ENCODE measurements around the gene PSG3. TPM values are rescaled to one million over a fixed set of nuclear protein-coding genes. Genes with fewer than 3 reads are reported as not detected.
"Not testable (repeated sequence)": the region's sequence is repeated elsewhere in the genome, so short reads cannot be mapped to it uniquely, and the experiment has no call there.

PSG3 gene
- total RNA-seq, 1 donor from 2014 or later: not detected

DNA sequence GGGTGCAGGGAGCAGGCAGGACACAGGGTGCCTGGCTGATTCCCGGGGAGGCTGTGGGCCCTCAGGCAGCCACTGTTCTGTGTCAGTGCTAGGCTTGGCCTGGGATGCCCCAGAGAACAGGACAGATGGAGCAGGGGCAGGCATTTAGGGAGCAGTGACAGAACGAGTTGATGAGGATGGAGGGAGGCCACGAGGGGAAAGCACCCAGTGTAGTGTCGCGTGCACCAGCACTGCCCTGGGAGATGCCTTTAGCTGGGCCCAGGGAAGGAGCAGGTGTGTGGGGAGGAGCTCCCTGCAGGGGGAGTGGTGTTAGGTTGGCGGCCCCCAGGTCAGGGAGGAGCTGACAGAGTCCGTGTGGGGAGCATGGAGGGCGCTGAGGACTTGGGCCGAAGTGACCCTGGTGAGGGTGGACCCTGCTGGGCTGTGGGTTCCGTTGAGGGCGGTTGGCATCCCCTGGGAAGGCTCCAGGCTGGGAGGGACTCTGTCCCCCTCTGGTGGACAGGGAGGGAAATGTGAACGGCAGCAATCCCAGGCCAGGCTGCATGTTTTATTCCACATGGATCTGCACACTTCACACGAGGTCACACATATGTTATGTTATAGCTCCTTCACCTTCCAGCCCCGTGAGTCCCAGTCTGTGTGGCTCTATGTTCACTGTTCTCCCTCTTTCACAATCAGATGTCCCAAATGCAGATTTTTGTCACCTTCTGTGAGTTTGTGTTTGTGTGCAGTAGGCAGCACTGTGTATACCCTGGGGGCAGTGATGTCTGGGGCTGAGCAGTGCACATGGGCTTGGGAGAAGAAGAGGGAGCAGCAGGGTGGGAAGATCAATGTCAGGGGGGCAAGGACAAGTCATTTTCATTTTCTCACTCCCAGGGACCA, 1.7 kb upstream of the PSG3 start:
- not testable (repeated sequence) for H3K36me3 Mint-ChIP-seq (ENCODE audit: low read depth, unreplicated experiment); H3K9me3 Mint-ChIP-seq (ENCODE audit: unreplicated experiment); H3K27me3 Mint-ChIP-seq (ENCODE audit: unreplicated experiment); H3K4me1 Mint-ChIP-seq (ENCODE audit: unreplicated experiment); H3K4me3 Mint-ChIP-seq (ENCODE audit: unreplicated experiment); H3K27ac Mint-ChIP-seq (ENCODE audit: unreplicated experiment)
- TF ChIP-seq, protein P1, sequence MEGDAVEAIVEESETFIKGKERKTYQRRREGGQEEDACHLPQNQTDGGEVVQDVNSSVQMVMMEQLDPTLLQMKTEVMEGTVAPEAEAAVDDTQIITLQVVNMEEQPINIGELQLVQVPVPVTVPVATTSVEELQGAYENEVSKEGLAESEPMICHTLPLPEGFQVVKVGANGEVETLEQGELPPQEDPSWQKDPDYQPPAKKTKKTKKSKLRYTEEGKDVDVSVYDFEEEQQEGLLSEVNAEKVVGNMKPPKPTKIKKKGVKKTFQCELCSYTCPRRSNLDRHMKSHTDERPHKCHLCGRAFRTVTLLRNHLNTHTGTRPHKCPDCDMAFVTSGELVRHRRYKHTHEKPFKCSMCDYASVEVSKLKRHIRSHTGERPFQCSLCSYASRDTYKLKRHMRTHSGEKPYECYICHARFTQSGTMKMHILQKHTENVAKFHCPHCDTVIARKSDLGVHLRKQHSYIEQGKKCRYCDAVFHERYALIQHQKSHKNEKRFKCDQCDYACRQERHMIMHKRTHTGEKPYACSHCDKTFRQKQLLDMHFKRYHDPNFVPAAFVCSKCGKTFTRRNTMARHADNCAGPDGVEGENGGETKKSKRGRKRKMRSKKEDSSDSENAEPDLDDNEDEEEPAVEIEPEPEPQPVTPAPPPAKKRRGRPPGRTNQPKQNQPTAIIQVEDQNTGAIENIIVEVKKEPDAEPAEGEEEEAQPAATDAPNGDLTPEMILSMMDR (IDR thresholded peaks at IDR 0.05; ENCODE audit: unreplicated experiment): peak; percentile 59
- peak; percentile 64 for DNase-seq (ENCODE audit: low spot score)

DNA sequence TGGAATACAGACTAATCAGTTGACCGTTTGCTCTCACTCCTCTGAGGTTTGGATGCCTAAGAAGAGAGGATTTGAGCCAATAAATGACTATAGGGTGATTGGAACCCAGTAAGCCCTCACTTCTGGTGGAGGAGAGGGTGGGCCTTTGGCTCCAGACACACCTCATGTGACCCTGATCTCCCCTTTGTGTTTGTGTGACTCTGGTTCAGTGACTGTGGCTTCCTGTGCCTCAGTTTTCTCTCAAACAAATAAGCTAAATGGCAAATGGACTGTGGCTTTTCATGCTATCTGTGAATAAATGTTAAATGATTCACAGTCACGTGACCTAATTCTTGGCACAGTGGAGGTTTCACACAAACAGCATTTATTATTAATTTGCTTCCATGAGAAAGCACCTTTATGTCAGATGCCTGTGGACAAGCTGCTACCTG, 2.7 kb downstream of the PSG3 start:
- H3K4me3 Mint-ChIP-seq (ENCODE audit: unreplicated experiment); H3K27me3 Mint-ChIP-seq (ENCODE audit: unreplicated experiment); H3K27ac Mint-ChIP-seq (ENCODE audit: unreplicated experiment); H3K36me3 Mint-ChIP-seq (ENCODE audit: low read depth, unreplicated experiment); H3K4me1 Mint-ChIP-seq (ENCODE audit: unreplicated experiment); DNase-seq (ENCODE audit: low spot score); H3K9me3 Mint-ChIP-seq (ENCODE audit: unreplicated experiment): not testable (repeated sequence)

DNA sequence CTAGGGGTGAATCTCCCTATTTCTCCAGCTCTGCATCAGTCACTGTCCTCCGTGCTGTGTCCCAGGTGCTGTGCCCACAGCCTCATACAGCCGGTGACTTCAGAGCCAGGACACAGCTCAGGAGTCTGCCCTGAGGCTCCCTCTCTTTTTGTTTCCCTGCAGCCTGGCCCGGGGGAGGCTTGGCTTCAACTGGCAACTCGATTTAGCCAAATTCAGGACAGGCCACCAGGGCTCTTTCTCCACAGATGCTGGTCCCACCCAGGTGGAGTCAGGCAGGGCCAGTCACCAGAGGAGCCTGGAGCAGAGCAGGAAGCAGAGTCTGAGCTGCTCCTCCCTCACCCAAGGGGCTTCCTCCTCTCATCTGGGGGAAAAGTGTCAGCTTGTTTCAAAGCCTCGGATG, 11.9 kb downstream of the PSG3 start:
- not testable (repeated sequence) for H3K36me3 Mint-ChIP-seq (ENCODE audit: low read depth, unreplicated experiment); H3K27me3 Mint-ChIP-seq (ENCODE audit: unreplicated experiment); H3K27ac Mint-ChIP-seq (ENCODE audit: unreplicated experiment); H3K9me3 Mint-ChIP-seq (ENCODE audit: unreplicated experiment); H3K4me1 Mint-ChIP-seq (ENCODE audit: unreplicated experiment); H3K4me3 Mint-ChIP-seq (ENCODE audit: unreplicated experiment); DNase-seq (ENCODE audit: low spot score)

DNA sequence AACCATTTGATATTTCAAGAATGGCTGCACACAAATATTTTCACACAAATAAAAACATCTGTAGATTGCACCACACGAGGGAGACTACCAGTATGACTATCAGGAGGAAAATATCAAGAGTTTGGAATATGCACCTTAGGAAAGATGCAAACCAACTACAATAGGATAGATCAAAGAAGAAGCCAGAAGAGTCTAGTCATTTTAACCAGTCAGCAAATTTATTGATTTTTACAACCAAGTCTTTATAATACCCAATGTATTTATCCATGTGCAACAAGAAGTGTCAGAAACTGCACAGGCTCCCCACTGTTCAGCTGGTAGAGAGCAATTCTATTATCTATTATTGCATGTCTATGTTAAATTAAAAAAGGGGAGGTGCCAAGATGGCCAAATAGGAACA, 26.3 kb downstream of the PSG3 start:
- not testable (repeated sequence) for H3K4me3 Mint-ChIP-seq (ENCODE audit: unreplicated experiment); H3K27ac Mint-ChIP-seq (ENCODE audit: unreplicated experiment); H3K27me3 Mint-ChIP-seq (ENCODE audit: unreplicated experiment); H3K9me3 Mint-ChIP-seq (ENCODE audit: unreplicated experiment); H3K36me3 Mint-ChIP-seq (ENCODE audit: low read depth, unreplicated experiment); DNase-seq (ENCODE audit: low spot score); H3K4me1 Mint-ChIP-seq (ENCODE audit: unreplicated experiment)

DNA sequence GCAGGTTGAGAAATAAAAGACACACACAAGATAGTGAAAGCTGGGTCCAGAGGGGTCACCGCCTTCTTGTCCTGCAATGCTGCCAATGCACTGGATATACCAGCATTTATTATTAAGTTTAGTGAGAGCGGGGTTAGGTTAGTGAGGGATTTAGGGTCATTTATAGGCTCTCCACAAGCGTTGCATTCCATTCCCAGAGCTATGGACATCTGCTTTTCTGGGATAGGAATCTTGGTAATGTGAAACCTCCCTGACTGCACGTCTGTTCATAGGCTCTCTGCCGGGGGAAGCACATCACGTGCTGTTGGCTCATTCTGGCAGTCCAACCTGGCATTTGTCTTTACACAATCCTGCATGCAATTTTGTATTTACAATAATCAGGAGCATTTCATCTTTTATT, 27.5 kb downstream of the PSG3 start:
- H3K27me3 Mint-ChIP-seq (ENCODE audit: unreplicated experiment); H3K36me3 Mint-ChIP-seq (ENCODE audit: low read depth, unreplicated experiment); DNase-seq (ENCODE audit: low spot score); H3K4me3 Mint-ChIP-seq (ENCODE audit: unreplicated experiment); H3K9me3 Mint-ChIP-seq (ENCODE audit: unreplicated experiment); H3K4me1 Mint-ChIP-seq (ENCODE audit: unreplicated experiment); H3K27ac Mint-ChIP-seq (ENCODE audit: unreplicated experiment): not testable (repeated sequence)

DNA sequence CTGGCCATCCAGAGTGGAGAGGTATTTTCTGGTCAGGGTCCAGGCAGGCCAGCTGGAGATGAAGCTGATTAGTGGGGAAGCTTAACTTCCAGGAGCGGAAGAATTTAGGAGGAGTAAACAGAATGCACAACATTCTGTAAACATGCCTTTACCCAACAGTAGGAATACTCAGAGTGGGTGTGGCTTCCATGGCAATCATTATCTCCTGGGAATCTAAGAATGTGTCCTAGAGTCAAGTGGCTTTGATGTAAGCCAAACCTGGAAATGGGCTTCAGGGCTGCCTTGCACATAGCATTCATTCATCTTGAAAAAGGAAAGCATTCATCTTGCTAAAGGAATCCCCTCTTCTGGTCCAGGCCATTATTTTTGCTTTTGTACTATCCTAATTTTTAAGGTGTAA, 29.3 kb downstream of the PSG3 start:
- not testable (repeated sequence) for DNase-seq (ENCODE audit: low spot score); H3K4me1 Mint-ChIP-seq (ENCODE audit: unreplicated experiment); H3K9me3 Mint-ChIP-seq (ENCODE audit: unreplicated experiment); H3K27ac Mint-ChIP-seq (ENCODE audit: unreplicated experiment); H3K27me3 Mint-ChIP-seq (ENCODE audit: unreplicated experiment); H3K4me3 Mint-ChIP-seq (ENCODE audit: unreplicated experiment); H3K36me3 Mint-ChIP-seq (ENCODE audit: low read depth, unreplicated experiment)

DNA sequence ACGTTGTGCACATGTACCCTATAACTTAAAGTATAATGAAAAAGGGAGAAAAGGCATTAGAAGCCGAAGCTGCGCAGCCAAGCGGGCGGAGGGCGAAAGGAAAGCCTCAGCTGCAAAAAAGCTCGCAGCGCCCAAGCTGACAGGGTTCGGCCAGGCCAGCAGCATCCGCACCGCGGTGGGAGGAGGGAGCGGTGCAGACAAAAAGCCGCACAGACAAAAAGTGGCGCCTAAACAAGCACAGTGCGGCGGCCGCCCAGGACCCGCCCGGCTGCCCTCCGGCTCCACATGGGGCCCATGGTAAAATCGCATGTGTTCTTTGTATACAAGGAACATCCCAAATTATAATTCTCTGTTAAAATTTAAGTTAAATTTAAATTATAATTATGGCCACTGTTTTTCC, 42.4 kb downstream of the PSG3 start:
- H3K27me3 Mint-ChIP-seq (ENCODE audit: unreplicated experiment): no peaks in the 10 kb centered on the region
- no peak overlapping the region for H3K4me3 Mint-ChIP-seq (ENCODE audit: unreplicated experiment)
- H3K4me1 Mint-ChIP-seq (ENCODE audit: unreplicated experiment): peaks cover 5% of the 10 kb centered on the region
- TF ChIP-seq, protein P1 (IDR thresholded peaks at IDR 0.05; ENCODE audit: unreplicated experiment): no peak
- no peaks in the 10 kb centered on the region for H3K36me3 Mint-ChIP-seq (ENCODE audit: low read depth, unreplicated experiment)
- H3K27ac Mint-ChIP-seq (ENCODE audit: unreplicated experiment): no peak overlapping the region
- DNase-seq (ENCODE audit: low spot score): no peak
- H3K9me3 Mint-ChIP-seq (ENCODE audit: unreplicated experiment): no peaks in the 10 kb centered on the region
